ACHN (cell line): ENCODE measurements around the gene DIMT1.

Experiments used
- DNase-seq: peaks from one replicate; pipeline ENCODE4 v3.0.0-alpha.2; 2015
- in situ Hi-C: cut with HindIII; loops from 2 replicates; pipeline ENCODE4 v1.10.0; 2017; ENCODE audit warnings: low sequenced_read_pairs, low pct_ligation_motif_present, low pct_unique_long_range_greater_than_20kb

DIMT1 gene

GRCh38 chr5:62374090-62374489, 29.6 kb downstream of the DIMT1 start:
- in situ Hi-C loops: no loop called here
- DNase-seq: no peak

- no peak for DNase-seq
- in situ Hi-C loops: no loop called here
Observed at GRCh38 chr5:62373382-62373781, 30.3 kb downstream of the DIMT1 start.

GRCh38 chr5:62372600-62372999, 31.1 kb downstream of the DIMT1 start:
- in situ Hi-C loops: no loop called here
- no peak for DNase-seq

DNA sequence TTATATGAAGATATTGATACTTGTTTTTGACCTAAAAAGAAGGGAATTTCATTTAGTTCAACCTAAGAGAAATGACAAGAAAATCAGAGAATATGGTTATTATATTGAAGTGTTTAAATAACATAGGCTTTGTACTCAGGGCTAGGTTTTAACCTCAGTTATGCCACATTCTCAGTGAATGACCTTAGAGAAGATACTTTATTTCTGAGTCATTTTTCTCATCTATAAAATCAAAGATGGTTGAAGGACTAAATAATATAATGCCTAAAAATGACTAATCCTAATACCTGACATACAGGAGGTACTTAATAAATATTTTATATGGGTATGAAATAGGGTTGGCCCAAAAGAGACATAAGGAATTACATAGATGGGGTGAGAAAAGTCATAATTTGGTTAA, 32.3 kb downstream of the DIMT1 start:
- no peak for DNase-seq
- in situ Hi-C loops: no loop called here

DNA sequence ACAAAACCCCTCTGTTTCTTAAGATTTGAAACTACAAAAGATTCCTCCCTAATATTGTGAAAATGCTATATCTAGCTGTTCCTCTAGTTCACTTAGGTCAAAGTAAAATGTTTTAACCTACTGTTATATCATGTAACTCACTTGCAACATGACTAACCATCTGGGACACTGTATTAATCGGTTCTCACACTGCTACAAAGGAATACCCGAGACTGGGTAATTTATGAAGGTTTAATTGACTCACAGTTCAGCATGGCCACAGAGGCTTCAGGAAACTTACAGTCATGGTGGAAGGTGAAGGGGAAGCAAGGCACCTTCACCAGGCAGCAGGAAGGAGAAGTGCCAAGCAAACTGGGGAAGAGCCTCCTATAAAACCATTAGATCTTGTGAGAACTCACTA, 34.7 kb downstream of the DIMT1 start:
- no peak for DNase-seq
- in situ Hi-C loops: no loop called here

DNA sequence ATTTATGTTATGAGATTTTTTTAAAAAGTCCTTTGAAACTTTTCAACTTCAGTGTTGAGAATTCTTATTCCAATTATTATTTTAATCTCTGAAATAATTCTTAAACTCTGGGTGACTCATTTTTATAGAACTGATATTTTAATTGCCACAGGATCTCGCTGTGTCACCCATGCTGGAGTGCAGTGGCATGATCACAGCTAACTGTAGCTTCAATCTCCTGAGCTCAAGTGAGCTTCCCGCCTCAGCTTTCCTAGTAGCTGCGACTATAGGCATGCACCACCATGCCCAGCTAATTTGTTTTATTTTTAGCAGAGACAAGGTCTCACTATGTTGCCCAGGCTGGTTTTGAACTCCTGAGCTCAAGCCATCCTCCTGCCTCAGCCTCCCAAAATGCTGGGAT, 41.0 kb downstream of the DIMT1 start:
- no peak for DNase-seq
- in situ Hi-C loops: no loop called here

DNA sequence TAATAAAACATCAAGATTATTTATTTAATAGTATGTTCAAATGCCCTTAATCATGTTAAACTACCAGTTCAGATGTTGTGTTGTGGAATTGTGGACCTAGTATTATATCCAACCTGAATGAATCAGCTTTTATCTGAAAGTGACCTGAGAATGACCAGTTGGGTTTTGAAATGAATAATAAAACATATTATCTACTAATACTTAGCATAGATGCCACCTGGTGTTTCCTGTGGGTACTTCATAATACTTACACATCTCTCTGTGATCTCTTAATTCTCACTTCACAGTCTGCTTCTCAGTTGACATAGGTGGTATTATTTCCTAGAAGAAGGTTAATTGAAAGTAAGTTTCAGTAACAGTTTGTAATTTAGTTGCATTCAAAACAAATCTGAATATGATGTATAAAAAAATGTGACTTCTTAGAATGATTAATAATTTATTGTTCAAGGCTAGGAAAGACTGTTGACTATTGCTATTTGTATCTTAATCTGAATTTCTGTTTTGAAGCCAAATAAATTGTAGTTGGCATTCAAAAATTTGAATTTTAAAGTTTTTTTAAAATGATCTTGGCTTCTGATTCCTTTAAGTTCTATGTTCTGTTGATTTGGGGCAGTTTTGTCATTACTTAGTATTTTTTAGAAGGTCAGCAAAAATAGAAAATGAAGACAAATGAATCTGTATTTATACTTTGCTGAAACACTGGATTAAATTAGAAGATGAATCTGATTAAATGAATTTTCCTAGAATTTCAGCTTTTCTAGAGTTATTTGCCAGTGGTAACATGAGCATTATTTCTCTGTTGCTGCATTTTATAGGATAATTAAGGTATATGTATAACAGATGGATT, 49.5 kb downstream of the DIMT1 start:
- peak; percentile 57 for DNase-seq
- in situ Hi-C loops: no loop called here

DNA sequence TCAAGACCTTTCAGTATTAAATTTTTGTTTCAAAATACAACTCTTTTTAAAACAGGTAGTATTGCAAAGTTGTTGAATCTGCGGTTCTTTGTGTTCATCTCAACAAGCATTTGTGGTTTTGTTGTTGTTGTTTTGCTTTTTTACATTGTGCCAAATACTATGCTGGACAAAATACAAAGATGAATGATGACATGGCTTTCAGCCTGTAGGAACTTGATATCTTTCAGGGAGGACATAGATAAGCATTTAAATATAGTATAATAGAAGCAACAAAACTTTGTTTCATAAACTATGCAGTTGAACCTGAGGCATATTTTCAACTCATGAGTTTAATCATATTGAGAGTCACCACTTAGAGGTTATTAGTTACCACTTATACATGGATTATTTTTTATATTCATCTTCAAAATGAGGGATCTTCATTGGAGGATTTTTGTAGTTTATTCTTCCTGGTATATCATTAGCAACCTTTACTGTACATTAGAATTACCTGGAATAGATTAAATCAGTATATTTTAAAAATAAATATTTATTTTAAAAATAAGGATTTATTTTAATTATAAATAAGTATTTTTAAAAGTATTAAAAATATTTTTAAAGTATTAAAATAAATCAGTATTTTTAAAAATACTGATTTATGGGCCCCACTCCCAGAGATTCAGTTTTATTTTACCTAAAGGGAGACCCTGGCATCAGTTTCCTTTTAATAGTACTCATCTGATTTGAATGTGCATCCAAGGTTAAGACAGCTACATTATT, 54.8 kb downstream of the DIMT1 start:
- in situ Hi-C loops: no loop called here

DNA sequence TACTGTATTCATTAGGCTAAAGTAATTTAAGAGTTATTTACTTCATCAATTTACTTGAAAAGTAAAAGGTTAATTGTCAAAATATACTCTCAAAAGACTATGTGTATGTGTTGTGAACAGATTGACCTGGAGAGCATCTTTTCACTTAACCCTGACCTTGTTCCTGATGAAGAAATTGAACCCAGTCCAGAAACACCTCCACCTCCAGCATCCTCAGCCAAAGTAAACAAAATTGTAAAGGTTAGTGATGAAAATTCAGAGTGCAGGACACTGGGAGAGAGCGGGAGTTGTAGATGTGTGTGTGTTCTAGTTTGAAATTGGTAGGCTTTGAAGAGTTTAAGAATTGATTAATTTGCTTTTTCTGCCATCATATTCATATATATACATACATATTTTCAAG, 55.8 kb downstream of the DIMT1 start:
- DNase-seq: no peak
- in situ Hi-C loops: no loop called here

More for the DNA sequence above, 54.8 kb downstream of the DIMT1 start:
- no peak for DNase-seq

GRCh38 chr5:62346748-62347147, 57.0 kb downstream of the DIMT1 start:
- no peak for DNase-seq
- in situ Hi-C loops: no loop called here

DNA sequence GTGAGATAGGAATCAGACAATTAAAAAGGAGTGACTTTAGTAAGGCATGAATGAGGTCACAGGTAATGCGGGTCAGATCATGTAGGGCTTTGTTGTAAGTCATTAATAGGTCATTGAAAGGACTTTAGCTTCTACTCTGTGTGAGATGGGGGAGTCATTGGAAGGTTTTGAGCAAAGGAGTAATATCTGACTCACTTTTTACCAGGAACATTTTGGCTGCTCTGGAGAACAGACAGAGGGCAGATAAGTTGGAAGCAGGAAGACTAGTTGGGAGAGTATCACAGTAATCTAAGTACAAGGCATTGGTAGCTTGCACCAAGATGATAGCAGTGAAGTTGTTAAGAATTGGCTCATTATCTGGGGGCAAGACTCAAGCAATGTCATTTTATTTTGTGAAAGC, 60.3 kb downstream of the DIMT1 start:
- in situ Hi-C loops: no loop called here
- DNase-seq: no peak

- DNase-seq: no peak
- in situ Hi-C loops: no loop called here
Observed at GRCh38 chr5:62342476-62342837, 61.2 kb downstream of the DIMT1 start.

- no peak for DNase-seq
- in situ Hi-C loops: no loop called here
Observed at GRCh38 chr5:62341783-62342475, 61.8 kb downstream of the DIMT1 start.

- in situ Hi-C loops: no loop called here
- DNase-seq: no peak
Observed at GRCh38 chr5:62340979-62341378, 62.7 kb downstream of the DIMT1 start.

DNA sequence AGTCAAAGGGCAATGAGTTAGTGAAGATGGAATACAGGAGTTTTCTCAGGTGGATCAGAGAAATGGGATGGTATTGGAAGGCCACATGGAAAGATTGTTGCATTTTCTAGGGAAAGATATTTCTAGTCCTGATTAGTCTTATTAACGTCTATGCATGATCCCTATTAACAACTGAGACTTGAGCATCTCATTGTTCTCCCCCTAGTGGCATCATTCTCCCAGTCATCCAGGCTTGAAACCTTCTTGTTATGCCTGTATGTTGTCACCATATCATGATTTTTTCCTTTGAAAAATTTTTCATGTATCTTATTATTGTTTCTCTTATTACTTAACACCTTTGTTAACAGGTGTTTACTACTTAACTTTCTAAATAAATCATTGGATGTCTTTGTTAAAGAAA, 63.3 kb downstream of the DIMT1 start:
- DNase-seq: peak; percentile 38
- in situ Hi-C loops: no loop called here
